SU-DHL-6 (cell line): ENCODE results near the gene CYTH4.

Source experiments
- H2AFZ ChIP-seq: fragments of 200-600 bp; sonication (generic); 2 replicates; pipeline ENCODE4 v1.6.1; 2014; ENCODE audit warnings: low read depth, mild to moderate bottlenecking, moderate library complexity, mixed read lengths, antibody characterized with exemption, low read length; ENCODE audit not compliant: severe bottlenecking
- H3F3A ChIP-seq: fragments of 200-600 bp; shearing (Covaris generic); 2 replicates; pipeline ENCODE4 v1.6.0; 2016; ENCODE audit warnings: antibody characterized with exemption, mild to moderate bottlenecking; ENCODE audit not compliant: insufficient read depth
- H3K27ac ChIP-seq: fragments of 200-600 bp; sonication (generic); 2 replicates; pipeline ENCODE4 v1.5.1; 2016; ENCODE audit warnings: low read depth, mild to moderate bottlenecking, low read length, moderate library complexity, mixed read lengths
- H3K27me3 ChIP-seq: fragments of 200-600 bp; sonication (generic), shearing (Covaris generic); 2 replicates; pipeline ENCODE4 v1.6.0; 2014; ENCODE audit warnings: mild to moderate bottlenecking, low read length
- H3K36me3 ChIP-seq: fragments of 200-600 bp; sonication (generic); 2 replicates; pipeline ENCODE4 v1.6.1; 2014; ENCODE audit warnings: mild to moderate bottlenecking, low read length, mixed read lengths
- H3K4me2 ChIP-seq: fragments of 300-600, 200-600 bp; shearing (Covaris generic), sonication (generic); 2 replicates; pipeline ENCODE4 v1.6.0; 2014; ENCODE audit warnings: low read length, low read depth, mild to moderate bottlenecking; ENCODE audit not compliant: poor library complexity, severe bottlenecking
- H3K4me3 ChIP-seq: fragments of 200-600 bp; sonication (generic); 2 replicates; pipeline ENCODE4 v1.5.1; 2014; ENCODE audit warnings: antibody characterized with exemption, low read length, mild to moderate bottlenecking, mixed read lengths; ENCODE audit not compliant: insufficient read depth, poor library complexity, severe bottlenecking
- H3K79me2 ChIP-seq: fragments of 200-600 bp; sonication (generic); 2 replicates; pipeline ENCODE4 v1.6.1; 2014; ENCODE audit warnings: mild to moderate bottlenecking, low read length, moderate library complexity; ENCODE audit not compliant: insufficient read depth
- H3K9ac ChIP-seq: fragments of 200-600 bp; sonication (generic); 2 replicates; pipeline ENCODE4 v1.7.0; 2014; ENCODE audit warnings: mild to moderate bottlenecking, low read length
- H3K9me2 ChIP-seq: fragments of 200-600 bp; sonication (generic); replicated peaks from 2 replicates; pipeline ENCODE4 v1.6.1; 2014; ENCODE audit warnings: low read length; ENCODE audit not compliant: insufficient read depth
- H3K9me3 ChIP-seq: fragments of 200-600 bp; sonication (generic); 2 replicates; pipeline ENCODE4 v1.6.1; 2014; ENCODE audit warnings: low read length, mixed read lengths; ENCODE audit not compliant: insufficient read depth
- H4K20me1 ChIP-seq: fragments of 200-600 bp; sonication (generic); 2 replicates; pipeline ENCODE4 v1.6.1; 2014; ENCODE audit warnings: low read depth, mild to moderate bottlenecking, antibody characterized with exemption, low read length, moderate library complexity, mixed read lengths
- EZH2phosphoT487 ChIP-seq: fragments of 200-600 bp; sonication (generic), shearing (Covaris generic); conservative IDR thresholded peaks from 2 replicates; pipeline ENCODE4 v1.6.1; 2018; ENCODE audit warnings: mild to moderate bottlenecking, antibody characterized with exemption, low read length, moderate library complexity, mixed read lengths
- TF ChIP-seq, protein P1 (sequence below): fragments of 200-600 bp; sonication (generic); IDR thresholded peaks from one replicate; pipeline ENCODE4 v1.5.1; 2017; ENCODE audit warnings: antibody characterized with exemption, mild to moderate bottlenecking, low read length, moderate library complexity; ENCODE audit not compliant: insufficient read depth, poor library complexity, severe bottlenecking

Gene CYTH4

DNA sequence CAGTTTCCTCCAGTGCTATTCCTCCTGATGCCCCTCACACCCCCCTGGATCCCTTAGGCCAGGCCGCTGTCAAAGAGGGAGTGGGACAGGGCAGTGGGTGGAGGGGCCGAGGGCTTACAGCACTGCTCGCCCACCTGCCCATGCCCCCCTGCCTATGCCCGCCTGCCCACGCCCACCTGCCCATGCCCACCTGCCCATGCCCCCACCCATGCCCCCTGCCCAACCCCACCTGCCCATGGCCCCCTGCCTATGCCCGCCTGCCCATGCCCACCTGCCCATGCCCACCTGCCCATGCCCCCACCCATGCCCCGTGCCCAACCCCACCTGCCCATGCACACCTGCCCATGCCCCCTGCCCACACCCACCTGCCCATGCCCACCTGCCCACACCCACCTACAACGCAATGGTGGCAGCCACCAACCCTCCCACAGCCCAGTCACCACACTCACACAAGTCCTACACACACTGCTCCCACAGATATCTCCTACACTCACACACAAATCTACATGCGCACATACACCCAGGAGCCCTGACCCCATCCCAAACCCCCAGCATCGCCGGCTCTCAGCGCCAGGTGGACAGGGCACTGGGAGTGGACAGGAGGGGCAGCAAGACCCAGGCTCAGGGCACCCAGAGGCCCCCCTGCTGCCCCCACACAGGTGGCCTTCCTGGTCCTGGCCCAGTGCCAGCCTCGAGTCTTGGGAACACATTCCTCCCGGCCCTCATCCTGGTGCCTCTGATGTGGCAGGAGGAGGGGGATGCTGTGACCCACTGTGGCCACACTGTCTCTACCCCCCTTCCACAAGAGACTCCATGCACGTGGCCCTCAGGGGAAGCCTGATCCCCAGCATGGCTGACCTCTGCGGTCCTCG lies 61.8 kb downstream of the CYTH4 start:
- Histone ChIP-seq H3K9me3 (no peaks in the 10 kb centered on the region), H2AFZ (no peak overlapping the region), H3K27me3 (no peaks in the 10 kb centered on the region), H3K79me2 (no peaks in the 10 kb centered on the region), H3K9ac (no peak overlapping the region), H4K20me1 (no peaks in the 10 kb centered on the region), H3K27ac (no peak overlapping the region), H3F3A (no peaks in the 10 kb centered on the region), H3K4me3 (no peak overlapping the region), H3K4me2 (no peak overlapping the region), H3K9me2 (no peaks in the 10 kb centered on the region), H3K36me3 (no peaks in the 10 kb centered on the region)
- TF ChIP-seq, protein P1, sequence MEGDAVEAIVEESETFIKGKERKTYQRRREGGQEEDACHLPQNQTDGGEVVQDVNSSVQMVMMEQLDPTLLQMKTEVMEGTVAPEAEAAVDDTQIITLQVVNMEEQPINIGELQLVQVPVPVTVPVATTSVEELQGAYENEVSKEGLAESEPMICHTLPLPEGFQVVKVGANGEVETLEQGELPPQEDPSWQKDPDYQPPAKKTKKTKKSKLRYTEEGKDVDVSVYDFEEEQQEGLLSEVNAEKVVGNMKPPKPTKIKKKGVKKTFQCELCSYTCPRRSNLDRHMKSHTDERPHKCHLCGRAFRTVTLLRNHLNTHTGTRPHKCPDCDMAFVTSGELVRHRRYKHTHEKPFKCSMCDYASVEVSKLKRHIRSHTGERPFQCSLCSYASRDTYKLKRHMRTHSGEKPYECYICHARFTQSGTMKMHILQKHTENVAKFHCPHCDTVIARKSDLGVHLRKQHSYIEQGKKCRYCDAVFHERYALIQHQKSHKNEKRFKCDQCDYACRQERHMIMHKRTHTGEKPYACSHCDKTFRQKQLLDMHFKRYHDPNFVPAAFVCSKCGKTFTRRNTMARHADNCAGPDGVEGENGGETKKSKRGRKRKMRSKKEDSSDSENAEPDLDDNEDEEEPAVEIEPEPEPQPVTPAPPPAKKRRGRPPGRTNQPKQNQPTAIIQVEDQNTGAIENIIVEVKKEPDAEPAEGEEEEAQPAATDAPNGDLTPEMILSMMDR = no peak
- TF ChIP-seq EZH2phosphoT487 = no peak

DNA sequence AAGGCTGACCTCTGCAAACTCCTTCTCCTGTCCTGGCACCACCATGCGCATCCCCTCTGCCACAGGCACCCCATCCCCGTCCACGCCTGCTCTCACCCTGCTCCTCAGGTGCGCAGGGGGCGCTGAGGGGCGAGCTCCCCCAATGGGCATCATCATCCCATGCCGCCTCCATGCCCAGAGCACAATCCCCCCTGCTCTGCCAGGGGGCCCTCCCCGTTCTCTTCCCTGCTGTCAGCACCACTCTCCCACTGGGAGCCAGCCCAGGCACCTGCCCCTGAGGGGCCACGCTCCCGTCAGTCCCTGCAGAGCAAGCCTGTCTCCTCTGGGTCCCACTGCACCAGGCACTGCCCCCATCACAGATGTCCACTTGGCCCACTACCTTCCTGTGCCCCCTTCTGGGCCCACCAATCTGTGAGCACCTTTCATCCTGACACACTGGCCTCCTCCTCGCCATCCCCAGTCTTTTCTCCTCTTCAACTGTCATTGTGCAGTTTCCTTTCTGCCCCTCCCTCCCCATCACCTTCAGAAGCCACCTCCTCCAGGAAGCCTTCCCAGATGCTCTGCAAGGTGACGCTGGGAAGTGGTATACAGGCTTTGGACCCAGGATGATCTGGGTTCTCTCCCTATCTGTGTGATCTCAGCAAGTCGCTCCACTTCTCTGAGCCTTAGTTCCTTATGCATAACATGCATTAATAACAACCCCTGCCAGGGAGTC lies 62.6 kb downstream of the CYTH4 start:
- Histone ChIP-seq H3K9me3 (no peaks in the 10 kb centered on the region), H3K79me2 (no peaks in the 10 kb centered on the region), H3K4me3 (no peak overlapping the region), H3K36me3 (no peaks in the 10 kb centered on the region), H4K20me1 (no peaks in the 10 kb centered on the region), H3F3A (no peaks in the 10 kb centered on the region), H3K9me2 (no peaks in the 10 kb centered on the region), H3K27me3 (no peaks in the 10 kb centered on the region), H3K27ac (no peak overlapping the region), H3K9ac (no peak overlapping the region), H2AFZ (no peak overlapping the region), H3K4me2 (no peak overlapping the region)
- no peak for TF ChIP-seq EZH2phosphoT487
- TF ChIP-seq, protein P1 = no peak

DNA sequence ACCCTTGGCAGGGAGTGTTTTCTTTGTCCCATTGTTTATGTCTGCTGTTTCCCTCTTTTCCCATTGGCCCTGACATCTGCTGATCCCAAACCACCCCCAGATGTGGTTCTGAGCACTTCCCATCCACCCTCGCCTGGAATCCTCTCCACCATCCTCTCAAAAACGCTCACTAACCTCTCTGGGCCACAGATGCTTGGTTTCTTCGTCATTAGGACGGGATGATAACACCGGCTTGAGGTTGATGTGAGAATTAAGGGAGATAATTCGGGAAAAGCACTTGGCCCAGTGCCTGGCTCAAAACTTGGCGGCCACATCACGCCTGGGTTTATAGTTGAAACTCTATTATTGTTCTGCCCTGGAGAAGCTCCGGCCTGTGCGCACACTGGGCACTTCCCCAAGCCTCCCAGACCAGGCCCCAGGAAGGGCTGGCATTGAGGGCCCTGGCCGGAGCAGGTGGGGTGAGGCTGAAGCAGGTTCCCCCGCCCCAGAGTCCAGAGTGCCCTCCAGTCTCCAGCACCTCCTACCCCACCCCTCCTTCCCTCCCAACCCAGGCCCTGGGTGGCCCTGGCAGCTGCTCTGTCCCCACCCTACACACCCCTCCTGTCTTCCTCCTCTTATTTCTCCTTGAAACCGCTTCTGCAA lies 63.7 kb downstream of the CYTH4 start:
- no peak overlapping the region for H2AFZ ChIP-seq
- H3K4me3 ChIP-seq = no peak overlapping the region
- no peaks in the 10 kb centered on the region for H3K9me2 ChIP-seq
- no peak for TF ChIP-seq EZH2phosphoT487
- TF ChIP-seq, protein P1 = no peak
- H3K27ac ChIP-seq = no peak overlapping the region
- H3K4me2 ChIP-seq = no peak overlapping the region
- no peaks in the 10 kb centered on the region for H3K9me3 ChIP-seq
- no peaks in the 10 kb centered on the region for H3K27me3 ChIP-seq
- H3K36me3 ChIP-seq = no peaks in the 10 kb centered on the region
- no peak overlapping the region for H3K9ac ChIP-seq
- H3K79me2 ChIP-seq = no peaks in the 10 kb centered on the region
- H3F3A ChIP-seq = no peaks in the 10 kb centered on the region
- H4K20me1 ChIP-seq = no peaks in the 10 kb centered on the region
